Activated CD4-positive, alpha-beta T cell treated with anti-CD3 and anti-CD28 coated beads, Interleukin-2, amount 10 ng/mL, durations not matched to agents 24 days and 14 days (primary cell): ENCODE data around the gene ZNF225. TPM values are rescaled to one million over a fixed set of nuclear protein-coding genes. Genes with fewer than 3 reads are reported as not detected.

Source experiments
- DNase-seq: peaks from one replicate; pipeline ENCODE4 v3.0.0; 2022
- H3K27ac Mint-ChIP-seq: one replicate; pipeline ENCODE4 v1.8.0; 2022; ENCODE audit warnings: mild to moderate bottlenecking, mixed read lengths
- H3K27me3 Mint-ChIP-seq: one replicate; pipeline ENCODE4 v1.8.0; 2022; ENCODE audit warnings: mixed read lengths
- H3K36me3 Mint-ChIP-seq: one replicate; pipeline ENCODE4 v1.8.0; 2022; ENCODE audit warnings: low read depth, mild to moderate bottlenecking, mixed read lengths
- H3K4me1 Mint-ChIP-seq: one replicate; pipeline ENCODE4 v1.8.0; 2021; ENCODE audit warnings: mixed read lengths
- H3K4me3 Mint-ChIP-seq: one replicate; pipeline ENCODE4 v1.8.0; 2022; ENCODE audit warnings: mild to moderate bottlenecking, moderate library complexity, mixed read lengths
- H3K9me3 Mint-ChIP-seq: one replicate; pipeline ENCODE4 v1.8.0; 2021; ENCODE audit warnings: mixed read lengths
- intact Hi-C: fragments of 100-400 bp; cut with micrococcal nuclease; formaldehyde crosslinking; loops from one replicate; pipeline ENCODE4 v1.15.1; 2023
- total RNA-seq: library from RNA; stranded (reverse); gene quantifications from 2 replicates; pipeline ENCODE4 v1.2.3, GENCODE V29; 2022

ZNF225 gene
- total RNA-seq, 1 donor from 2014 or later, result 3.2 TPM

DNA sequence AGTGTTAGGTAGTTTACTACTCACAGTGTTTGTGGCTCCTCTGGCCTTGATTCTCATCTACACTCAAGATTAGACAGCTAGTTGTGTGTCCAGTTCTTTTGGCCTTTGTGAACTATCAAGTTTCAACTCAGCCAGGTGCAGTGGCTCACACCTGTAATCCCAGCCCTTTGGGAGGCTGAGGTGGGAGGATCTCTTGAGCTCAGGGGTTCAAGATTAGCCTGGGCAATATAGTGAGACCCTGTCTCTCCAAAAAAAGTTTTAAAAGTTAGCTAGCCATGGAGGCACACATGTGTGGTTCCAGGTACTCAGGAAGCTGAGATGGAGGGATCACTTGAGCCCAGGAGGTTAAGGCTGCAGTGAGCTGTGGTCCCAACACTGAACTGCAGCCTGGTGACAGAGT is 67.8 kb downstream of the ZNF225 start:
- H3K27me3 Mint-ChIP-seq, result no peaks in the 10 kb centered on the region
- H3K36me3 Mint-ChIP-seq, result peaks cover 24% of the 10 kb centered on the region
- DNase-seq, result no peak
- intact Hi-C loops, result no loop called here
- H3K4me3 Mint-ChIP-seq, result no peak overlapping the region
- no peaks in the 10 kb centered on the region for H3K4me1 Mint-ChIP-seq
- peaks cover 40% of the 10 kb centered on the region for H3K9me3 Mint-ChIP-seq
- no peak overlapping the region for H3K27ac Mint-ChIP-seq

GRCh38 chr19:44182145-44182544 is 68.9 kb downstream of the ZNF225 start:
- no peak for DNase-seq
- peaks cover 35% of the 10 kb centered on the region for H3K9me3 Mint-ChIP-seq
- H3K36me3 Mint-ChIP-seq, result peaks cover 12% of the 10 kb centered on the region
- H3K27ac Mint-ChIP-seq, result no peak overlapping the region
- intact Hi-C loops, result no loop called here
- H3K4me1 Mint-ChIP-seq, result no peaks in the 10 kb centered on the region
- no peak overlapping the region for H3K4me3 Mint-ChIP-seq
- H3K27me3 Mint-ChIP-seq, result no peaks in the 10 kb centered on the region

Other genes with a start within 250 kb of the ZNF225 start
- gene ZNF404, start 229.4 kb upstream of the ZNF225 start, total RNA-seq, result 0.49 and 1.4 TPM in 2 replicates
- 9.4 and 10.3 TPM in 2 replicates for gene ZNF45, start 178.1 kb upstream of the ZNF225 start, total RNA-seq
- 0.58 and 0.64 TPM in 2 replicates for gene ZNF221, start 162.2 kb upstream of the ZNF225 start, total RNA-seq
- 4.6 and 6.6 TPM in 2 replicates for gene ZNF155, start 129.2 kb upstream of the ZNF225 start, total RNA-seq
- gene ZNF230, start 110.4 kb upstream of the ZNF225 start, total RNA-seq, result 2.4 and 4.5 TPM in 2 replicates
- gene ZNF222, start 88.0 kb upstream of the ZNF225 start, total RNA-seq, result 1.1 and 1.8 TPM in 2 replicates
- 0.40 TPM in 1 of 2 replicates, not detected in the other for gene ZNF223, start 61.4 kb upstream of the ZNF225 start, total RNA-seq
- gene ZNF284, start 41.2 kb upstream of the ZNF225 start, total RNA-seq, result 1.2 TPM in 2 replicates
- 17.0 and 17.4 TPM in 2 replicates for gene ZNF224, start 19.0 kb upstream of the ZNF225 start, total RNA-seq
- 10.9 and 12.9 TPM in 2 replicates for gene ZNF234, start 28.2 kb downstream of the ZNF225 start, total RNA-seq
- 10.4 and 12.3 TPM in 2 replicates for gene ZNF226, start 51.7 kb downstream of the ZNF225 start, total RNA-seq
- gene ZNF227, start 99.1 kb downstream of the ZNF225 start, total RNA-seq, result 17.8 and 18.8 TPM in 2 replicates
- gene ZNF233, start 146.5 kb downstream of the ZNF225 start, total RNA-seq, result 0.12 TPM in 1 of 2 replicates, not detected in the other
- gene ZNF235, start 191.6 kb downstream of the ZNF225 start, total RNA-seq, result 2.8 and 3.1 TPM in 2 replicates
- not detected in 2 replicates for gene ZNF112, start 243.3 kb downstream of the ZNF225 start, total RNA-seq